HG03521 (cell line): ENCODE measurements around the gene ARHGAP4.

Source experiments
- ATAC-seq: cut with Tn5 transposase; IDR thresholded peaks from one replicate; pipeline ENCODE4 v1.9.1; 2021; ENCODE audit warnings: mild to moderate bottlenecking, moderate library complexity; ENCODE audit not compliant: unreplicated experiment

ARHGAP4 gene

GRCh38 chrX:153925739-153926551, at the start of gene ARHGAP4:
ARHGAP4 (minus strand) TSS chrX:153926264; CDS start chrX:153926202, 62 bp downstream.
- ATAC-seq, result no peak

GRCh38 chrX:153974726-153975286, 48.7 kb upstream of the ARHGAP4 start:
- no peak for ATAC-seq

- no peak for ATAC-seq
Observed at GRCh38 chrX:153974003-153974725, 48.1 kb upstream of the ARHGAP4 start.

GRCh38 chrX:153973127-153974002, 47.3 kb upstream of the ARHGAP4 start:
- ATAC-seq, result no peak

- ATAC-seq, result peak; percentile 42
Observed at GRCh38 chrX:153972368-153973126, 46.5 kb upstream of the ARHGAP4 start, which contains the start of gene TMEM187. TMEM187 (plus strand) TSS chrX:153972754; CDS start chrX:153982063, 9,309 bp downstream.

GRCh38 chrX:153971450-153972367, 45.6 kb upstream of the ARHGAP4 start, which contains the start of gene HCFC1:
HCFC1 (minus strand) TSS chrX:153971818; CDS start chrX:153970840, 978 bp downstream.
- ATAC-seq, result peak; percentile 35

- peak; percentile 31 for ATAC-seq
Observed at GRCh38 chrX:153971124-153971449, 45.0 kb upstream of the ARHGAP4 start.

- ATAC-seq, result no peak
Observed at GRCh38 chrX:153970357-153971123, 44.5 kb upstream of the ARHGAP4 start.

- ATAC-seq, result no peak
Observed at GRCh38 chrX:153969904-153970356, 43.9 kb upstream of the ARHGAP4 start.

GRCh38 chrX:153969125-153969903, 43.2 kb upstream of the ARHGAP4 start:
- ATAC-seq, result no peak

- no peak for ATAC-seq
Observed at GRCh38 chrX:153968754-153969124, 42.7 kb upstream of the ARHGAP4 start.

GRCh38 chrX:153968255-153968654, 42.2 kb upstream of the ARHGAP4 start:
- no peak for ATAC-seq

GRCh38 chrX:153967536-153968224, 41.6 kb upstream of the ARHGAP4 start:
- no peak for ATAC-seq

- ATAC-seq, result no peak
Observed at GRCh38 chrX:153966841-153967535, 40.9 kb upstream of the ARHGAP4 start.

GRCh38 chrX:153966283-153966688, 40.2 kb upstream of the ARHGAP4 start:
- no peak for ATAC-seq

GRCh38 chrX:153965406-153965805, 39.3 kb upstream of the ARHGAP4 start:
- no peak for ATAC-seq
